Measurements from ENCODE around the gene KRTAP5-1. TPM values are rescaled to one million over a fixed set of nuclear protein-coding genes. Genes with fewer than 3 reads are reported as not detected.

KRTAP5-1 gene
- total RNA-seq, 1 donor from 2014 or later = not detected

DNA sequence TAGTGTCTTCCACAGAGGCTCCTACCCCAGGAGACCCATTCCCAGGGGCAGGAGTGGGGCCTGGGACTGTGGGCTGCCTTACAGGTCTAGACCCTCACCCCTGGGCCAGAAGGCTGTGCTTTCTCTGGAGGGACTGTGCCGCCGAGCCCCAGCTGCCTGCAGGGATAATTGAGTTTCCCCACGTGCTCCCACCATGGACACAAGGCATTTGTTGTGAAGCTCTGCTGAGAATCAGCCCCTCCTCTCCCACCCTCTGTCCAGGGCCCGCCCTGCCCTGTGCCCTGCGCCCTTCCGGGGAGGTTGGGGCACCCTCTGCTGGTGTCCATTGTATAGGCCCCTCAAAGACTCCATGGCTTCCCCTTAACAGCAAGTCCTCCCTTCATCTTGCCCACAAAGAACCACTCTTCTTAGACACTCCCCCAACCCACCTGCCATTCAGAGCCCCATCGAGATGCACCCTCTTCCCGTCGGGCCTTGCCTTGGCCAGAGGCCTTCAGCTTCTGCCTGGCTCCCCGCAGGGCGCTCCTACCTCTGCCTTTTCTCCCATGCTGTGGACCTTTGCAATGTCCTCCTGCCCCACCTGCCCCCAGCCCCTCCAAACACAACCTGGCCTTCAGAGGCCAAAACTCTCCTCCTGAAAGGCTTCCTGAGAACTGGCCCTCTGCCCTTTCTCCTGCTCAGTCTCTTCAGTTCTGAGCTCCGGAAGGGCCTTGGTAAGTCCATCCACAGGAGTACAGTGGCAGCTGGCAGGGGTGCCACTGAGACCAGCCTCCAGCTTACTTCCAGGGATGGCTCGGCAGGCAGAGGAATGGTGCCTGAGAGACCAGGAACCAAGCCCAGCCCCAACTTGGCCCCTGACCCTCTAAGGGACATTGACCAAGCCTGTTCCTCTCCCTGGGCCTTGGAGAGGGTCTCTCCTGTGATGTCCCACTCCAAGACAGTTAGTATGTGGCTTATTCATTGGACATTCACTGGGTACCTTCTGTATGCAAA, 35.4 kb downstream of the KRTAP5-1 start:
- Mint-ChIP-seq H3K9me3 (no peaks in the 10 kb centered on the region), H3K36me3 (no peaks in the 10 kb centered on the region), H3K27me3 (peaks cover 56% of the 10 kb centered on the region), H3K27ac (peak overlapping the region; percentile 31), H3K4me3 (no peak overlapping the region), H3K4me1 (ENCODE audit: unreplicated experiment) (no peaks in the 10 kb centered on the region)
- DNase-seq (ENCODE audit: extremely low spot score, unreplicated experiment) = no peak
- TF ChIP-seq, protein P1, sequence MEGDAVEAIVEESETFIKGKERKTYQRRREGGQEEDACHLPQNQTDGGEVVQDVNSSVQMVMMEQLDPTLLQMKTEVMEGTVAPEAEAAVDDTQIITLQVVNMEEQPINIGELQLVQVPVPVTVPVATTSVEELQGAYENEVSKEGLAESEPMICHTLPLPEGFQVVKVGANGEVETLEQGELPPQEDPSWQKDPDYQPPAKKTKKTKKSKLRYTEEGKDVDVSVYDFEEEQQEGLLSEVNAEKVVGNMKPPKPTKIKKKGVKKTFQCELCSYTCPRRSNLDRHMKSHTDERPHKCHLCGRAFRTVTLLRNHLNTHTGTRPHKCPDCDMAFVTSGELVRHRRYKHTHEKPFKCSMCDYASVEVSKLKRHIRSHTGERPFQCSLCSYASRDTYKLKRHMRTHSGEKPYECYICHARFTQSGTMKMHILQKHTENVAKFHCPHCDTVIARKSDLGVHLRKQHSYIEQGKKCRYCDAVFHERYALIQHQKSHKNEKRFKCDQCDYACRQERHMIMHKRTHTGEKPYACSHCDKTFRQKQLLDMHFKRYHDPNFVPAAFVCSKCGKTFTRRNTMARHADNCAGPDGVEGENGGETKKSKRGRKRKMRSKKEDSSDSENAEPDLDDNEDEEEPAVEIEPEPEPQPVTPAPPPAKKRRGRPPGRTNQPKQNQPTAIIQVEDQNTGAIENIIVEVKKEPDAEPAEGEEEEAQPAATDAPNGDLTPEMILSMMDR (conservative IDR thresholded peaks at IDR 0.05) = no peak

DNA sequence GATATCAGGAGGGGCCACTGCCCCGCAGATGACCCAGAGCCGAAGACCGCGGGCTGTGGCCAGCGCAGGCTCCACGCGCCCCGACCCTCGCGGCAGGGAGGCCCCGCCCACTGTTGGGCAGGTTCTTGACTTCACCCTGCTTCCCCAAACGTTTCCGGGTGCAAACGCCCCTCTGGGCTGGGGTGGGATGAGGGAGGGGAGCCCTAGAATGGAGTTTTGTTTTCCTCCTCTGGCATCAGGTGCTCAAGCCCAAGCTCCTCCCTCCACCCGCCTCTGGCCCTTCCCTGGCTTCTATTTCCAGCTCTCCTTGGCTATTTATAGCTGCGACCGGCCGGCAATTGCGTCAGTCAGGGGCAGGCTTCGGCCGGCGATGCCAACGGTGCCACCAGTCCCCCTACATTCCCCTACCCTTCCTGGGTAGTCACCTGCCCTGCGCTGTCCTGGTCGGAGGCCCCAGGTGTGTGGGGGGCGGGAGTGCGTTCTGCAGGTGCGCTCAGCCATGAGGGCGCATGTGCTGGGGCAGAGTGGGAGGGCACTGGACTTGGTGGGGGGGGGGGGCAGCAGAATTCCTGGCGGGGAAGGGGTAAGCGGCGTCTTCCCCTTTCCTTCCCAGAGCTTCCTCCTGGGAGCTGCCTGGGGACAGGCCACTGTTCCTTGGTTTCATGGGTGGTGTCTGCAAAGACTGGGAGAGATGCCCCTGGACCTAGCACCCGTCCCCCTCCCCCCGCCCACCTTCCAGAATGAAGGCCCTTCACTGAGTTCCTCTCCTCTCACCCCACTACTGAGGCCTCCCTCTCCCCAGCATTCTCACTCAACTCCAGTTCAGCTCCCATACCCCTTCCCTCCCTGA, 36.6 kb downstream of the KRTAP5-1 start:
- Mint-ChIP-seq H3K4me3 (peak overlapping the region; percentile 75), H3K9me3 (no peaks in the 10 kb centered on the region), H3K27me3 (peaks cover 59% of the 10 kb centered on the region), H3K4me1 (ENCODE audit: unreplicated experiment) (no peaks in the 10 kb centered on the region), H3K27ac (no peak overlapping the region), H3K36me3 (no peaks in the 10 kb centered on the region)
- TF ChIP-seq, protein P1 (conservative IDR thresholded peaks at IDR 0.05) = no peak
- DNase-seq (ENCODE audit: extremely low spot score, unreplicated experiment) = no peak

DNA sequence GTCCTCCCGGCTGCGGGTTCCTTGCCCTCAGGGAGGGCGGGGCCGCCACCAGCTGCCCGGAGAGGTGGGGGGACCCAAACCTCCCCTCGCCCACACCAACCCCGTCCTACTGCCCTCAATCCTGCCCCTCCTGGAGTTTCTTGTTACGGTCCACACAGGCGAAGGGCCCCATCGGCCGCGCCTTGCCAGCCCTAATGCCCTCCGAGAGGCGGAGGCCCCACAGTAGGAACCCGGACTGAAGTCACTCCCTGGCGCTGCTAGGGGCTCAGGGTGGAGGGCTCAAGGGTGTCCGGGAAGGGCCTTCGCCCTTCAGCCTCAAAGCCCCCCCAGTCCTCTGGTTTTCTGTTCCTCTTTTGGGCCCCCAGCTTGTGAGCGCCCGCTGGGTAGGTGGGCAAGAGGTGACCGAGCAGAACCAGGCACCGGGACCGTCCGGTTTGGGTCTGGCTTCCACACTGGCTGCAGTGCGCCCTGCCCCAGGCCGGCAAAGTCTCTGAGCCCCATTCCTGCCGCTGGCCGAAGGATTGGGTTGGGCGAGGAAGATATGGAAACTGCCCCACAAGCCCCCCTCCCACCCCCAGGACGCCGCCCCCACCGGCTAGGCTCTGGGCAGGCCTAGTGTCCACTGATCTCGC, 37.5 kb downstream of the KRTAP5-1 start:
- no peak for DNase-seq (ENCODE audit: extremely low spot score, unreplicated experiment)
- no peaks in the 10 kb centered on the region for H3K9me3 Mint-ChIP-seq
- no peaks in the 10 kb centered on the region for H3K36me3 Mint-ChIP-seq
- no peaks in the 10 kb centered on the region for H3K4me1 Mint-ChIP-seq (ENCODE audit: unreplicated experiment)
- peaks cover 56% of the 10 kb centered on the region for H3K27me3 Mint-ChIP-seq
- no peak overlapping the region for H3K27ac Mint-ChIP-seq
- TF ChIP-seq, protein P1 (conservative IDR thresholded peaks at IDR 0.05) = no peak
- H3K4me3 Mint-ChIP-seq = no peak overlapping the region

DNA sequence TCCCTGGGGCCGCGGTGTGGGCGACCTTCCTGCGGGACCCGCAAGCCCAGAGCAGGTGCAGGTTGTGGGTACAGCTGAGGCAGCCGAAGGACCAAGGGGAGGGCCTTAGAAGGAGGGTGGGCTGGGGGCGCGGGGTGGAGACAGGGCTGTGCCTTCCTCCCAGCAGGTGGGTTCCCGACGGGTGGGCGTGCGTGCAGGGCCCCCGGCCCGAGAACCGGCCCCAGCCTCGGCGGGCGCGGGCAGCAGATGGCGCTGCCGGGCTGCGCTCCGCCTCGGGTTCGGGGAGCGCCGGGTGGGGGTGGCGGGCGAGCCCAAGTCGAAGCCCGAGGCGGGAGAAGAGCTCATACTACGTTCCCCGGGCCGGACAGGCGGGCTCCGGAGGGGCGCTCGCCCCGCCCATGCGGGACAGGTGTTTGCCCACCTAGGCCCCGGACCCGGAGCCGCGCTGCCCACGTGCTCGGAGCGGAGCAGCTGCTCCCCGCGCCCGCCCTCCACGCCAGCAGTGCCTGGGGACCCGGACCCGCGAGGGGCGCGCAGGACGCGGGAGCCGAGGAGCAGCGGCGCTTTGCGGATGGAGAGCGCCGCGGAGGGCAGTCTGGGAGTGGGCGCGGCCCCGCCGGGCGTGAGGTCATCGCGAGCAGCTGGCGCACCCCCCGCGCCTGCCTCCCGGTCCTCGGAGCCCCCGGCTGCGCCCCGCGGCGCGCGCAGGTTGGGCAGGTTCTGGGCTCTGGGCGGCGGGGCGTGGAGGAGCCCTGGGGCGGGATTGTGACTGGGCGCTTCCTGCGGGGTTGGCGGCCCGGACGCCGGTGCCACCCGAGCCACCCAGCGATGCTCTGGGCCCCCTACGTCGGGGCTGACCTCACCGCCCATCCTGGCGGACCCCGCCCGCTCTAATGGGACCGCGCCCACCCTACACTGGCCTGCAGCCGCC, 38.3 kb downstream of the KRTAP5-1 start:
- Mint-ChIP-seq H3K27me3 (peaks cover 58% of the 10 kb centered on the region), H3K36me3 (no peaks in the 10 kb centered on the region), H3K27ac (peak overlapping the region; percentile 83), H3K9me3 (no peaks in the 10 kb centered on the region), H3K4me1 (ENCODE audit: unreplicated experiment) (no peaks in the 10 kb centered on the region), H3K4me3 (peak overlapping the region; percentile 77)
- TF ChIP-seq, protein P1 (conservative IDR thresholded peaks at IDR 0.05) = peak; percentile 80
- DNase-seq (ENCODE audit: extremely low spot score, unreplicated experiment) = no peak

Measured in type B pancreatic cell (in vitro differentiated cells).